HCT116 (cell line): ENCODE data around the gene ITIH1. TPM values are rescaled to one million over a fixed set of nuclear protein-coding genes. Genes with fewer than 3 reads are reported as not detected.

Experiments used
- ATAC-seq: fragments of 200-7000 bp; cut with Tn5 transposase; 2 replicates; pipeline ENCODE4 v1.9.1; 2020; ENCODE audit warnings: mild to moderate bottlenecking, moderate library complexity
- BruUV-seq: library from RNA; stranded (reverse); fragments of 400-500 nt; replicated peaks from 2 replicates; lab custom pipeline; 2021; lab: Mats Ljungman, UMichigan
- CTCF ChIA-PET: fragments of 300-600 bp; sonication (Branson Sonifier 250); formaldehyde crosslinking; loops from one replicate; lab custom pipeline; 2021; ENCODE audit warnings: antibody characterized with exemption; lab: Charles Lee
- POLR2A ChIA-PET: fragments of 300-600, 350-600 bp; sonication (Branson Sonifier 250); formaldehyde crosslinking; loops from one replicate; lab custom pipeline; 2021; ENCODE audit warnings: antibody characterized with exemption; lab: Charles Lee
- RAD21 ChIA-PET, 2 experiments: fragments of 300-600 bp; sonication (Branson Sonifier 250); formaldehyde crosslinking; loops; one replicate each; lab custom pipeline; 2023; ENCODE audit warnings: low total read pairs in 2 of 2; ENCODE audit not compliant: uncharacterized antibody in 2 of 2, unreplicated experiment in 2 of 2, low non-redundant PET in 1 of 2; lab: Charles Lee
- DNase-seq: peaks from one replicate; pipeline ENCODE4 v3.0.0-alpha.2; 2010; ENCODE audit warnings: low read depth, low spot score
- H2AFZ ChIP-seq: fragments of 200-600 bp; shearing (Covaris generic), sonication (generic); 2 replicates; pipeline ENCODE4 v1.6.1; 2017; ENCODE audit warnings: low read depth, mixed run types, mixed read lengths, antibody characterized with exemption, low read length; ENCODE audit not compliant: poor library complexity, severe bottlenecking
- H3K27ac ChIP-seq: 2 replicates; pipeline ENCODE4 v1.5.1; 2012; ENCODE audit warnings: low read depth, low read length
- H3K27me3 ChIP-seq: fragments of 200-600 bp; sonication (generic); 2 replicates; pipeline ENCODE4 v1.6.1; 2016; ENCODE audit warnings: mixed run types, low read length, mixed read lengths; ENCODE audit not compliant: insufficient read depth
- H3K36me3 ChIP-seq, 2 experiments: fragments of 200-500 bp in 1 of 2; fragments of 200-600 bp in 1 of 2; sonication (Bioruptor generic) in 1 of 2; sonication (generic) in 1 of 2; 2 replicates each; pipeline versions ENCODE4 v1.5.1 to v1.6.1; 2014 to 2016; ENCODE audit warnings: low read length in 2 of 2, inconsistent platforms in 1 of 2, mixed read lengths in 1 of 2, mixed run types in 1 of 2; ENCODE audit not compliant: insufficient read depth in 2 of 2, control insufficient read depth in 1 of 2
- H3K4me1 ChIP-seq, 2 experiments: fragments of 200-600 bp in 1 of 2; sonication (generic) in 1 of 2; 2 replicates each; pipeline versions ENCODE4 v1.5.1 to v1.6.1; 2012 to 2017; ENCODE audit warnings: low read length in 2 of 2, inconsistent platforms in 1 of 2, mild to moderate bottlenecking in 1 of 2, mixed read lengths in 1 of 2, mixed run types in 1 of 2, moderate library complexity in 1 of 2; ENCODE audit not compliant: insufficient read depth in 2 of 2, control insufficient read depth in 1 of 2
- H3K4me2 ChIP-seq: fragments of 200-600 bp; sonication (generic); 2 replicates; pipeline ENCODE4 v1.6.1; 2017; ENCODE audit warnings: mixed run types, low read length, mixed read lengths
- H3K4me3 ChIP-seq, 2 experiments: fragments of 200-600 bp in 1 of 2; sonication (generic) in 1 of 2; replicated peaks in 1 of 2; 2 replicates each; pipeline ENCODE4 v1.5.1; 2011 to 2016; ENCODE audit warnings: low read length in 2 of 2, control low read depth in 1 of 2, low read depth in 1 of 2, mild to moderate bottlenecking in 1 of 2, mixed read lengths in 1 of 2, mixed run types in 1 of 2
- H3K79me2 ChIP-seq: fragments of 200-600 bp; sonication (generic); 2 replicates; pipeline ENCODE4 v1.6.1; 2017; ENCODE audit warnings: mild to moderate bottlenecking, mixed run types, low read length, moderate library complexity, mixed read lengths; ENCODE audit not compliant: insufficient read depth
- H3K9ac ChIP-seq: fragments of 200-600 bp; sonication (generic); 2 replicates; pipeline ENCODE4 v1.6.1; 2016; ENCODE audit warnings: low read length, mixed read lengths
- H3K9me2 ChIP-seq: fragments of 200-600 bp; sonication (generic), shearing (Covaris generic); 2 replicates; pipeline ENCODE4 v1.6.1; 2017; ENCODE audit warnings: mixed run types, mild to moderate bottlenecking, moderate library complexity; ENCODE audit not compliant: insufficient read depth
- H3K9me3 ChIP-seq, 2 experiments: fragments of 200-500 bp in 1 of 2; fragments of 200-600 bp in 1 of 2; sonication (Bioruptor generic) in 1 of 2; sonication (generic) in 1 of 2; 2 replicates each; pipeline ENCODE4 v1.6.1; 2014 to 2017; ENCODE audit warnings: low read length in 2 of 2, mixed read lengths in 2 of 2, inconsistent platforms in 1 of 2, low read depth in 1 of 2, mild to moderate bottlenecking in 1 of 2, mixed run types in 1 of 2, moderate library complexity in 1 of 2; ENCODE audit not compliant: control insufficient read depth in 1 of 2, insufficient read depth in 1 of 2
- H4K20me1 ChIP-seq: fragments of 200-600 bp; sonication (generic), shearing (Covaris generic); 2 replicates; pipeline ENCODE4 v1.6.1; 2017; ENCODE audit warnings: mixed run types, mild to moderate bottlenecking, moderate library complexity; ENCODE audit not compliant: insufficient read depth
- ELF1 ChIP-seq: IDR thresholded peaks from 2 replicates; pipeline ENCODE4 v1.6.1; 2012; ENCODE audit warnings: low read depth, borderline replicate concordance
- FOSL1 ChIP-seq: IDR thresholded peaks from 2 replicates; pipeline ENCODE4 v1.6.1; 2012; ENCODE audit warnings: low read depth
- JUND ChIP-seq: IDR thresholded peaks from 2 replicates; pipeline ENCODE4 v1.6.1; 2012
- MAX ChIP-seq: IDR thresholded peaks from 2 replicates; pipeline ENCODE4 v1.6.1; 2012
- REST ChIP-seq: IDR thresholded peaks from 2 replicates; pipeline ENCODE4 v1.6.1; 2012; ENCODE audit warnings: low read depth
- SIN3A ChIP-seq: IDR thresholded peaks from 2 replicates; pipeline ENCODE4 v1.6.1; 2012; ENCODE audit warnings: low read depth
- SP1 ChIP-seq: IDR thresholded peaks from 2 replicates; pipeline ENCODE4 v1.6.1; 2012; ENCODE audit warnings: low read depth
- intact Hi-C: fragments of 100-400 bp; cut with micrococcal nuclease; formaldehyde crosslinking; loops from 2 replicates; pipeline ENCODE4 v1.10.0; 2022
- total RNA-seq: library from RNA; stranded (reverse); gene quantifications from one replicate; pipeline ENCODE4 v1.2.1, GENCODE V29; 2021; ENCODE audit not compliant: unreplicated experiment
- TF ChIP-seq, protein P1 (sequence below): IDR thresholded peaks from 2 replicates; pipeline ENCODE4 v1.6.1; 2011; ENCODE audit warnings: mild to moderate bottlenecking, low read length, moderate library complexity; ENCODE audit not compliant: insufficient replicate concordance; ENCODE audit errors: extremely low read depth

Gene ITIH1
- total RNA-seq, 1 experiment from 2014 or later, result 0.37 TPM

DNA sequence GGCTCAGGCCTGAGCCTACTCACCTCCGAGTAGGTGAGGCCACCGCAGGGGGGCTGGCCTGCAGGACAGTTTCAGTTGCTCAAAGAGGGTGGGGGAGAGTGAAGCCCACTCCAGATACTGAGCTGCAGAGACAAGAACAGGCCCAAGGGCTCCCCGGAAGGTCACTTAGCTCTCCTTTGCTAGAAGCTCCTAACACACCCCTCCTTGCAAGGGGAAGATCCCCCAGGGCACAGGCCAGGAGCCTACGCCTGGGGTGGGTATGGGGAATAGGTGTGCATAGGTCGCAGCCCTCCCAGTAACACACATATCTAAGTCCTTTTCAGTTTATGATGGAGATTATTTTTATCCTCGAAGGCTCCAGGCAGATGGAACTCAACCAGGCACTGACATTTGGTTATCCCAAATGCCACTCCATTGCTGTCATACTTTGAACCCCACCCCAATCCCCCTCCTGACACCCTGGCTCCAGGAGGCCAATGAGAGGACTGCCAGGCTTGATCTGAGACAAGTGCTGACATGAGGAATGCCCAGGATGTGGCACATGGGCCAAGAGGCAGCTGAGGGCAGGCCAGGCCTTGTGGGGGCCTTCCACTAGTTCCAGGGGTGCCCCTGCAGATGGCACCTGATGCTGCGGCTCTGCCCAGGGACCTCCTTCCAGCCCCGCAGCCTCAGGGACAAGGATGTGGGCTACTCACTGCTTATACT lies 58.5 kb downstream of the ITIH1 start:
- Histone ChIP-seq H3K4me3 (no peak overlapping the region), H3K4me1 (peaks cover 13 to 15% of the 10 kb centered on the region in 2 experiments), H2AFZ (no peak overlapping the region), H4K20me1 (no peaks in the 10 kb centered on the region), H3K79me2 (no peaks in the 10 kb centered on the region), H3K9me3 (no peaks in the 10 kb centered on the region), H3K4me2 (no peak overlapping the region), H3K36me3 (no peaks in the 10 kb centered on the region), H3K9me2 (no peaks in the 10 kb centered on the region), H3K27ac (no peak overlapping the region), H3K9ac (no peak overlapping the region), H3K27me3 (no peaks in the 10 kb centered on the region)
- ChIA-PET POLR2A (no interaction called here), CTCF (no interaction called here), RAD21 (no interaction called here)
- no TSS peak for BruUV-seq
- ATAC-seq, result no peak
- TF ChIP-seq MAX (no peak), JUND (no peak), REST (no peak), FOSL1 (no peak), ELF1 (no peak), SIN3A (no peak), SP1 (no peak)
- TF ChIP-seq, protein P1, sequence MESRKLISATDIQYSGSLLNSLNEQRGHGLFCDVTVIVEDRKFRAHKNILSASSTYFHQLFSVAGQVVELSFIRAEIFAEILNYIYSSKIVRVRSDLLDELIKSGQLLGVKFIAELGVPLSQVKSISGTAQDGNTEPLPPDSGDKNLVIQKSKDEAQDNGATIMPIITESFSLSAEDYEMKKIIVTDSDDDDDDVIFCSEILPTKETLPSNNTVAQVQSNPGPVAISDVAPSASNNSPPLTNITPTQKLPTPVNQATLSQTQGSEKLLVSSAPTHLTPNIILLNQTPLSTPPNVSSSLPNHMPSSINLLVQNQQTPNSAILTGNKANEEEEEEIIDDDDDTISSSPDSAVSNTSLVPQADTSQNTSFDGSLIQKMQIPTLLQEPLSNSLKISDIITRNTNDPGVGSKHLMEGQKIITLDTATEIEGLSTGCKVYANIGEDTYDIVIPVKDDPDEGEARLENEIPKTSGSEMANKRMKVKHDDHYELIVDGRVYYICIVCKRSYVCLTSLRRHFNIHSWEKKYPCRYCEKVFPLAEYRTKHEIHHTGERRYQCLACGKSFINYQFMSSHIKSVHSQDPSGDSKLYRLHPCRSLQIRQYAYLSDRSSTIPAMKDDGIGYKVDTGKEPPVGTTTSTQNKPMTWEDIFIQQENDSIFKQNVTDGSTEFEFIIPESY, result no peak
- intact Hi-C loops, result no loop called here
- DNase-seq, result no peak
